OCI-LY3 (cell line): ENCODE data around the gene SLC26A1.

Source experiments
- H2AFZ ChIP-seq: fragments of 200-600, 300-600 bp; shearing (Covaris generic); 2 replicates; pipeline ENCODE4 v1.6.0; 2014; ENCODE audit warnings: antibody characterized with exemption, low read depth, low read length
- H3K27ac ChIP-seq: fragments of 200-600, 300-600 bp; sonication (generic); 2 replicates; pipeline ENCODE4 v1.5.1; 2014; ENCODE audit warnings: mild to moderate bottlenecking, low read length, moderate library complexity, mixed read lengths
- H3K27me3 ChIP-seq: fragments of 200-600, 300-600 bp; sonication (generic); 2 replicates; pipeline ENCODE4 v1.6.1; 2014; ENCODE audit warnings: low read depth, low read length, mixed read lengths
- H3K36me3 ChIP-seq: fragments of 200-600, 300-600 bp; sonication (generic); replicated peaks from 2 replicates; pipeline ENCODE3; 2014; ENCODE audit warnings: low read depth, low read length, mixed read lengths
- H3K4me1 ChIP-seq: fragments of 300-600, 200-600 bp; sonication (generic); 2 replicates; pipeline ENCODE4 v1.6.1; 2014; ENCODE audit warnings: low read length, mixed read lengths
- H3K4me2 ChIP-seq: fragments of 200-600, 300-600 bp; sonication (generic); 2 replicates; pipeline ENCODE4 v1.6.1; 2014; ENCODE audit warnings: low read length, mixed read lengths
- H3K4me3 ChIP-seq: fragments of 300-600, 200-600 bp; sonication (generic); 2 replicates; pipeline ENCODE4 v1.5.1; 2014; ENCODE audit warnings: antibody characterized with exemption, mild to moderate bottlenecking, low read length, moderate library complexity
- H3K79me2 ChIP-seq: fragments of 300-600, 200-600 bp; shearing (Covaris generic); 2 replicates; pipeline ENCODE4 v1.6.1; 2014; ENCODE audit warnings: mild to moderate bottlenecking, low read length, mixed read lengths
- H3K9ac ChIP-seq: fragments of 300-600, 200-600 bp; shearing (Covaris generic); 2 replicates; pipeline ENCODE4 v1.6.0; 2014; ENCODE audit warnings: mild to moderate bottlenecking, low read length, moderate library complexity
- H3K9me3 ChIP-seq: fragments of 200-600, 300-600 bp; shearing (Covaris generic); 2 replicates; pipeline ENCODE4 v1.6.1; 2014; ENCODE audit warnings: low read length, mixed read lengths; ENCODE audit not compliant: insufficient read depth
- H4K20me1 ChIP-seq: fragments of 200-600, 300-600 bp; sonication (generic); 2 replicates; pipeline ENCODE4 v1.6.1; 2016; ENCODE audit warnings: low read length, mixed read lengths; ENCODE audit not compliant: insufficient read depth
- EZH2phosphoT487 ChIP-seq: fragments of 200-600 bp; shearing (Covaris generic); IDR thresholded peaks from 2 replicates; pipeline ENCODE4 v1.6.1; 2018; ENCODE audit warnings: antibody characterized with exemption, mixed run types, low read depth
- TF ChIP-seq, protein P1 (sequence below): fragments of 200-600, 300-600 bp; sonication (generic); IDR thresholded peaks from 2 replicates; pipeline ENCODE4 v1.5.1; 2014; ENCODE audit warnings: antibody characterized with exemption, low read length, low read depth

The SLC26A1 gene

GRCh38 chr4:996030-996996 lies 3.1 kb upstream of the SLC26A1 start:
- peaks cover 13% of the 10 kb centered on the region for H3K4me1 ChIP-seq
- H3K27ac ChIP-seq: no peak overlapping the region
- no peaks in the 10 kb centered on the region for H3K79me2 ChIP-seq
- H3K9ac ChIP-seq: no peak overlapping the region
- H3K36me3 ChIP-seq: no peaks in the 10 kb centered on the region
- H3K27me3 ChIP-seq: peaks cover 24% of the 10 kb centered on the region
- no peak for TF ChIP-seq EZH2phosphoT487
- TF ChIP-seq, protein P1, sequence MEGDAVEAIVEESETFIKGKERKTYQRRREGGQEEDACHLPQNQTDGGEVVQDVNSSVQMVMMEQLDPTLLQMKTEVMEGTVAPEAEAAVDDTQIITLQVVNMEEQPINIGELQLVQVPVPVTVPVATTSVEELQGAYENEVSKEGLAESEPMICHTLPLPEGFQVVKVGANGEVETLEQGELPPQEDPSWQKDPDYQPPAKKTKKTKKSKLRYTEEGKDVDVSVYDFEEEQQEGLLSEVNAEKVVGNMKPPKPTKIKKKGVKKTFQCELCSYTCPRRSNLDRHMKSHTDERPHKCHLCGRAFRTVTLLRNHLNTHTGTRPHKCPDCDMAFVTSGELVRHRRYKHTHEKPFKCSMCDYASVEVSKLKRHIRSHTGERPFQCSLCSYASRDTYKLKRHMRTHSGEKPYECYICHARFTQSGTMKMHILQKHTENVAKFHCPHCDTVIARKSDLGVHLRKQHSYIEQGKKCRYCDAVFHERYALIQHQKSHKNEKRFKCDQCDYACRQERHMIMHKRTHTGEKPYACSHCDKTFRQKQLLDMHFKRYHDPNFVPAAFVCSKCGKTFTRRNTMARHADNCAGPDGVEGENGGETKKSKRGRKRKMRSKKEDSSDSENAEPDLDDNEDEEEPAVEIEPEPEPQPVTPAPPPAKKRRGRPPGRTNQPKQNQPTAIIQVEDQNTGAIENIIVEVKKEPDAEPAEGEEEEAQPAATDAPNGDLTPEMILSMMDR: no peak
- H4K20me1 ChIP-seq: no peaks in the 10 kb centered on the region
- 0 out of 2 replicates have a peak overlapping the region, but pooled peaks have one; percentile 14 for H3K4me2 ChIP-seq
- no peak overlapping the region for H2AFZ ChIP-seq
- H3K4me3 ChIP-seq: no peak overlapping the region
- no peaks in the 10 kb centered on the region for H3K9me3 ChIP-seq

- Histone ChIP-seq H3K4me2 (no peak overlapping the region), H3K4me1 (peaks cover 13% of the 10 kb centered on the region), H3K4me3 (no peak overlapping the region), H3K9ac (no peak overlapping the region), H3K27me3 (peaks cover 24% of the 10 kb centered on the region), H4K20me1 (no peaks in the 10 kb centered on the region), H3K79me2 (no peaks in the 10 kb centered on the region), H3K36me3 (no peaks in the 10 kb centered on the region), H3K27ac (no peak overlapping the region), H3K9me3 (no peaks in the 10 kb centered on the region), H2AFZ (no peak overlapping the region)
- TF ChIP-seq EZH2phosphoT487: no peak
- TF ChIP-seq, protein P1: peak; percentile 7; the same call in 1 of the 2 replicates
Measured at GRCh38 chr4:995311-996026, 2.3 kb upstream of the SLC26A1 start.

GRCh38 chr4:992297-993110 lies 700 bp downstream of the SLC26A1 start:
- H3K9ac ChIP-seq: peak overlapping the region; percentile 72
- H3K4me2 ChIP-seq: peak overlapping the region; percentile 98
- H2AFZ ChIP-seq: peak overlapping the region; percentile 91
- no peaks in the 10 kb centered on the region for H4K20me1 ChIP-seq
- H3K36me3 ChIP-seq: no peaks in the 10 kb centered on the region
- peak overlapping the region; percentile 35 for H3K27ac ChIP-seq
- H3K4me3 ChIP-seq: peak overlapping the region; percentile 73
- no peaks in the 10 kb centered on the region for H3K9me3 ChIP-seq
- peaks cover 17% of the 10 kb centered on the region for H3K4me1 ChIP-seq
- TF ChIP-seq, protein P1: no peak
- TF ChIP-seq EZH2phosphoT487: no peak
- no peaks in the 10 kb centered on the region for H3K79me2 ChIP-seq
- peaks cover 7% of the 10 kb centered on the region for H3K27me3 ChIP-seq
